Right atrium auricular region (tissue), 2 donors: ENCODE data around the gene ZDHHC13. TPM values are rescaled to one million over a fixed set of nuclear protein-coding genes. Genes with fewer than 3 reads are reported as not detected.

Experiments used
- DNase-seq: peaks from one replicate; pipeline ENCODE4 v3.0.0-alpha.2; 2019; ENCODE audit warnings: low spot score
- H3K27ac ChIP-seq, 2 donors: fragments of 200-600 bp; sonication (generic); 1 replicate in 1 of 2; 2 replicates in 1 of 2; pipeline ENCODE4 v1.5.1; 2016 to 2019
- H3K27me3 ChIP-seq, 2 donors: fragments of 200-600 bp; sonication (generic); one replicate each; pipeline versions ENCODE4 v1.5.1 to v1.6.0; 2017 to 2019
- H3K36me3 ChIP-seq: fragments of 200-600 bp; sonication (generic); one replicate; pipeline ENCODE4 v1.5.1; 2016
- H3K4me1 ChIP-seq, 2 donors: fragments of 200-600 bp; sonication (generic); one replicate each; pipeline versions ENCODE4 v1.5.1 to v1.6.0; 2017 to 2019
- H3K4me3 ChIP-seq, 2 donors: fragments of 200-600 bp; sonication (generic); 1 replicate in 1 of 2; 2 replicates in 1 of 2; pipeline ENCODE4 v1.5.1; 2017 to 2019; ENCODE audit warnings: mild to moderate bottlenecking in 1 of 2, moderate library complexity in 1 of 2
- H3K9me3 ChIP-seq, 2 donors: fragments of 200-600 bp; sonication (generic); one replicate each; pipeline ENCODE4 v1.5.1; 2019
- CTCF ChIP-seq, 2 donors: fragments of 200-600 bp; sonication (generic); IDR thresholded peaks; one replicate each; pipeline ENCODE4 v1.5.1; 2019; ENCODE audit warnings: antibody characterized with exemption in 2 of 2
- total RNA-seq, 2 donors: library from RNA; depleted of rRNA; stranded (reverse); fragments of >200 nt; gene quantifications; one replicate each; pipeline ENCODE4 v1.1.0, GENCODE V29; 2016

Gene ZDHHC13
- total RNA-seq, 2 donors from 2014 or later: 12.7 to 16.0 TPM

- no peak overlapping the region for H3K27ac ChIP-seq
- peak; percentile 11 for DNase-seq
- H3K4me3 ChIP-seq: no peak overlapping the region
- no peaks in the 10 kb centered on the region for H3K27me3 ChIP-seq
- no peaks in the 10 kb centered on the region for H3K9me3 ChIP-seq
- no peaks in the 10 kb centered on the region for H3K4me1 ChIP-seq
- TF ChIP-seq CTCF (IDR thresholded peaks at IDR 0.05): no peak
- H3K36me3 ChIP-seq: no peaks in the 10 kb centered on the region
These were observed 14.5 kb upstream of the ZDHHC13 start for GRCh38 chr11:19102521-19102900.

GRCh38 chr11:19105011-19105410 lies 12.0 kb upstream of the ZDHHC13 start:
- no peak overlapping the region for H3K4me3 ChIP-seq

GRCh38 chr11:19107125-19107524 lies 9.8 kb upstream of the ZDHHC13 start:
- Histone ChIP-seq H3K36me3 (no peaks in the 10 kb centered on the region), H3K27me3 (no peaks in the 10 kb centered on the region), H3K4me3 (no peak overlapping the region), H3K27ac (no peak overlapping the region), H3K4me1 (peaks cover 0 to 6% of the 10 kb centered on the region in 2 donors), H3K9me3 (no peaks in the 10 kb centered on the region)
- no peak for DNase-seq
- no peak for TF ChIP-seq CTCF (IDR thresholded peaks at IDR 0.05)

More at GRCh38 chr11:19105011-19105410, 12.0 kb upstream of the ZDHHC13 start:
- Histone ChIP-seq H3K27ac (no peak overlapping the region), H3K36me3 (no peaks in the 10 kb centered on the region), H3K9me3 (no peaks in the 10 kb centered on the region), H3K27me3 (no peaks in the 10 kb centered on the region), H3K4me1 (peaks cover 0 to 6% of the 10 kb centered on the region in 2 donors)
- no peak for DNase-seq
- TF ChIP-seq CTCF (IDR thresholded peaks at IDR 0.05): no peak

GRCh38 chr11:19110295-19110694 lies 6.7 kb upstream of the ZDHHC13 start:
- Histone ChIP-seq H3K27me3 (no peaks in the 10 kb centered on the region), H3K27ac (peak overlapping the region in 1 of 2 donors; percentile 49), H3K4me1 (peaks cover 0 to 6% of the 10 kb centered on the region in 2 donors), H3K9me3 (no peaks in the 10 kb centered on the region), H3K36me3 (no peaks in the 10 kb centered on the region), H3K4me3 (no peak overlapping the region)
- peak in 1 of 2 donors; percentile 25 for TF ChIP-seq CTCF (IDR thresholded peaks at IDR 0.05)
- DNase-seq: no peak

GRCh38 chr11:19111809-19112208 lies 5.2 kb upstream of the ZDHHC13 start:
- Histone ChIP-seq H3K4me3 (no peak overlapping the region), H3K9me3 (no peaks in the 10 kb centered on the region), H3K27me3 (no peaks in the 10 kb centered on the region), H3K27ac (no peak overlapping the region), H3K4me1 (peaks cover 0 to 13% of the 10 kb centered on the region in 2 donors), H3K36me3 (no peaks in the 10 kb centered on the region)
- TF ChIP-seq CTCF (IDR thresholded peaks at IDR 0.05): no peak
- DNase-seq: no peak

GRCh38 chr11:19116276-19116970 lies 545 bp upstream of the ZDHHC13 start:
- H3K9me3 ChIP-seq: no peaks in the 10 kb centered on the region
- H3K4me1 ChIP-seq: peaks cover 0 to 27% of the 10 kb centered on the region in 2 donors
- no peak for DNase-seq
- no peak for TF ChIP-seq CTCF (IDR thresholded peaks at IDR 0.05)
- H3K27ac ChIP-seq: peak overlapping the region; percentile 42 to 77
- H3K27me3 ChIP-seq: no peaks in the 10 kb centered on the region
- peak overlapping the region; percentile 76 to 97 for H3K4me3 ChIP-seq
- H3K36me3 ChIP-seq: no peaks in the 10 kb centered on the region
